NCI-H460 (cell line): Measurements from ENCODE around the gene WFDC11. TPM values are rescaled to one million over a fixed set of nuclear protein-coding genes. Genes with fewer than 3 reads are reported as not detected.

Experiments used
- DNase-seq: peaks from one replicate; pipeline ENCODE4 v3.0.0-alpha.2; 2016; ENCODE audit warnings: low read depth; ENCODE audit errors: extremely low read depth
- small RNA-seq, 2 experiments: library from RNA; depleted of rRNA; stranded (forward); fragments of <200 nt; gene quantifications; one replicate each; pipeline ENCODE3, GENCODE V24; 2014
- total RNA-seq: library from RNA; depleted of rRNA; stranded (reverse); fragments of >200 nt; shearing (Covaris generic); gene quantifications from 2 replicates; pipeline ENCODE4 v1.2.3, GENCODE V29; 2014; rRNA removed

The WFDC11 gene
- total RNA-seq, 1 experiment from 2014 or later: not detected

- DNase-seq: peak; percentile 68
Observed at GRCh38 chr20:45629496-45630100, 40.4 kb downstream of the WFDC11 start, which contains the start of gene WFDC10A. WFDC10A (plus strand) TSS chr20:45629739; CDS start chr20:45629814, 75 bp downstream.

- no peak for DNase-seq
Observed at GRCh38 chr20:45626540-45626939, 43.5 kb downstream of the WFDC11 start.

- DNase-seq: no peak
Observed at GRCh38 chr20:45621593-45621992, 48.4 kb downstream of the WFDC11 start.

- DNase-seq: no peak
Observed at GRCh38 chr20:45617591-45617990, 52.4 kb downstream of the WFDC11 start.

- no peak for DNase-seq
Observed at GRCh38 chr20:45612314-45612713, 57.7 kb downstream of the WFDC11 start.

GRCh38 chr20:45611054-45611453, 59.0 kb downstream of the WFDC11 start:
- no peak for DNase-seq

GRCh38 chr20:45607810-45608209, 62.2 kb downstream of the WFDC11 start:
- DNase-seq: no peak

Small RNA genes lying within 50 kb of the gene (small RNA-seq; reads per million reads assigned to genes)
- 0 reads per million in 2 experiments for gene MIR3617

Other genes starting within 250 kb of the WFDC11 start
- not detected in 2 replicates for gene WFDC2, start 200.5 kb downstream of the WFDC11 start, total RNA-seq
- not detected in 2 replicates for gene SPINT3, start 154.6 kb downstream of the WFDC11 start, total RNA-seq
- 0.22 TPM in 1 of 2 replicates, not detected in the other for gene WFDC6, start 130.8 kb downstream of the WFDC11 start, total RNA-seq
- not detected in 2 replicates for gene EPPIN, start 122.8 kb downstream of the WFDC11 start, total RNA-seq
- not detected in 2 replicates for gene WFDC8, start 91.0 kb downstream of the WFDC11 start, total RNA-seq
- gene WFDC10A, start 40.5 kb downstream of the WFDC11 start, total RNA-seq: not detected in 2 replicates
- not detected in 2 replicates for gene WFDC9, start 39.0 kb downstream of the WFDC11 start, total RNA-seq
- gene WFDC13, start 31.8 kb upstream of the WFDC11 start, total RNA-seq: not detected in 2 replicates
- gene WFDC10B, start 34.8 kb upstream of the WFDC11 start, total RNA-seq: not detected in 2 replicates
- gene SPINT4, start 52.1 kb upstream of the WFDC11 start, total RNA-seq: not detected in 2 replicates
- gene WFDC3, start 121.6 kb upstream of the WFDC11 start, total RNA-seq: 0.40 and 0.58 TPM in 2 replicates
- 29.3 and 35.0 TPM in 2 replicates for gene DNTTIP1, start 121.7 kb upstream of the WFDC11 start, total RNA-seq
- gene UBE2C, start 142.4 kb upstream of the WFDC11 start, total RNA-seq: 179 and 182 TPM in 2 replicates
- 0.15 TPM in 1 of 2 replicates, not detected in the other for gene TNNC2, start 157.1 kb upstream of the WFDC11 start, total RNA-seq
- 13.1 and 13.3 TPM in 2 replicates for gene SNX21, start 163.6 kb upstream of the WFDC11 start, total RNA-seq
- gene ACOT8, start 187.2 kb upstream of the WFDC11 start, total RNA-seq: 21.1 and 21.6 TPM in 2 replicates
- gene ZSWIM3, start 187.4 kb upstream of the WFDC11 start, total RNA-seq: 1.6 TPM in 2 replicates
- 11.2 and 11.4 TPM in 2 replicates for gene ZSWIM1, start 211.0 kb upstream of the WFDC11 start, total RNA-seq
- gene SPATA25, start 217.4 kb upstream of the WFDC11 start, total RNA-seq: 0.75 TPM in 1 of 2 replicates, not detected in the other
- 1.4 and 1.5 TPM in 2 replicates for gene NEURL2, start 221.0 kb upstream of the WFDC11 start, total RNA-seq
- 80.3 and 81.6 TPM in 2 replicates for gene CTSA, start 221.1 kb upstream of the WFDC11 start, total RNA-seq
- 116 and 122 TPM in 2 replicates for gene PLTP, start 241.9 kb upstream of the WFDC11 start, total RNA-seq